Skin of body (tissue), 2 donors: ENCODE measurements around the gene DNALI1. TPM values are rescaled to one million over a fixed set of nuclear protein-coding genes. Genes with fewer than 3 reads are reported as not detected.
"Not testable (repeated sequence)": the region's sequence is repeated elsewhere in the genome, so short reads cannot be mapped to it uniquely, and the experiment has no call there.

Experiments
- DNase-seq: peaks from one replicate; lab custom pipeline; 2025; lab: John Stamatoyannopoulos, UW
- total RNA-seq: library from RNA; depleted of rRNA; stranded (reverse); fragments of >200 nt; gene quantifications from one replicate; pipeline ENCODE4 v1.2.3, GENCODE V29; 2014

Gene DNALI1
- total RNA-seq: 1.1 TPM

GRCh38 chr1:37556712-37557196 is at the start of gene DNALI1:
Gene DNALI1, plus strand, starts transcription at chr1:37556940. Its CDS starts 55 bp downstream, at chr1:37556995.
- peak; percentile 39 for DNase-seq

GRCh38 chr1:37509181-37509580 is 47.6 kb upstream of the DNALI1 start:
- DNase-seq: no peak

- no peak for DNase-seq
Measured at GRCh38 chr1:37513795-37514349, 42.9 kb upstream of the DNALI1 start.

- DNase-seq: peak; percentile 49
Measured at GRCh38 chr1:37514350-37515184, 42.2 kb upstream of the DNALI1 start, which contains the start of gene MEAF6. Gene MEAF6, minus strand, starts transcription at chr1:37514766. Its CDS starts 20 bp downstream, at chr1:37514746.

GRCh38 chr1:37515185-37516034 is 41.3 kb upstream of the DNALI1 start:
- DNase-seq: no peak

- DNase-seq: no peak
Measured at GRCh38 chr1:37517569-37517968, 39.2 kb upstream of the DNALI1 start.

GRCh38 chr1:37518241-37518640 is 38.5 kb upstream of the DNALI1 start:
- not testable (repeated sequence) for DNase-seq

GRCh38 chr1:37518929-37519328 is 37.8 kb upstream of the DNALI1 start:
- not testable (repeated sequence) for DNase-seq

GRCh38 chr1:37519613-37520012 is 37.1 kb upstream of the DNALI1 start:
- no peak for DNase-seq

GRCh38 chr1:37529888-37530287 is 26.9 kb upstream of the DNALI1 start:
- not testable (repeated sequence) for DNase-seq

- not testable (repeated sequence) for DNase-seq
Measured at GRCh38 chr1:37532418-37533156, 24.2 kb upstream of the DNALI1 start.

GRCh38 chr1:37533317-37534093 is 23.2 kb upstream of the DNALI1 start:
- DNase-seq: no peak

GRCh38 chr1:37537378-37537777 is 19.4 kb upstream of the DNALI1 start:
- DNase-seq: no peak

GRCh38 chr1:37539154-37539553 is 17.6 kb upstream of the DNALI1 start:
- not testable (repeated sequence) for DNase-seq

- DNase-seq: no peak
Measured at GRCh38 chr1:37540036-37540785, 16.5 kb upstream of the DNALI1 start.

- no peak for DNase-seq
Measured at GRCh38 chr1:37544530-37544929, 12.2 kb upstream of the DNALI1 start.

GRCh38 chr1:37545019-37545418 is 11.7 kb upstream of the DNALI1 start:
- no peak for DNase-seq

- no peak for DNase-seq
Measured at GRCh38 chr1:37549341-37549740, 7.4 kb upstream of the DNALI1 start.

GRCh38 chr1:37553598-37553926 is 3.2 kb upstream of the DNALI1 start:
- DNase-seq: no peak
